ENCODE data around the gene KCNJ10. TPM values are rescaled to one million over a fixed set of nuclear protein-coding genes. Genes with fewer than 3 reads are reported as not detected.

The KCNJ10 gene
- polyA plus RNA-seq, 1 donor (not counting 4 experiments of a cell fraction or from before 2014, with no cell fraction given) = not detected

DNA sequence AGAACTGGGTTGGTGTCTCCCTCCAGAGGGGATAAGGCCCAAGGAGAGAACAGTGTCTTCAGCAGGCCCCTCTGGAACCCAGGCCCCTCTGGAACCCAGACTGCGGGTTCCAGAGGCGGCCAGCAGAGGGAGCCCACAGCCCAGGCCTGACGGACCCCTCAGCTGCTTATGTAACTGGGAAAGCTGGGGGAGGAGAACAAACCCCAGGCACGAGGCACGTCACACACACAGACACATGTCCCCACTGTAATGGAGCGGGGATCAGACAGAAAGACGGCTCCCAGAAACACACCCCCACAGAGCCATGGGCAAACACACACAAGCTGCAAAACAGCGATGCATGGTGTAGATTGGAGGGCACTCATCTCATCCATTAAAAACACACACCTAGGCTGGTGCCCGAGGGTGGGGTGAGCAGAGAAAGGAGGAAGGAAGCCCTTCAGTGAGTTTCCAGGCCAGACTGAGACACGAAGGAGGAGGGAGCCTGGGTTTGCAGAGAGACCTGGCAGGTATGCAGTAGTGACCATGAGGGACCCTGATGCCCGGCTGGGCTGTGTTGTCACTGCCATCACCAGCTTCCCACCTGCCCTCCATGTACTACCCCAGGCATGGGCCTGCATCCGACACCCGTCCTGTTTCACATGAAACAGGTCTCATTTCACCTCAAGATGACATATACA is 31.2 kb upstream of the KCNJ10 start:
- Histone ChIP-seq H3K9me1 (ENCODE audit: control insufficient read depth, extremely low read depth, insufficient read depth, low read length) (no peaks in the 10 kb centered on the region), H3K9me3 (ENCODE audit: control insufficient read depth, low read depth, low read length) (no peaks in the 10 kb centered on the region), H3K4me3 (ENCODE audit: control insufficient read depth in 2 of 3, extremely low read depth in 1 of 3, insufficient read depth in 2 of 3, low read depth in 1 of 3, low read length in 3 of 3) (no peak overlapping the region), H2AFZ (ENCODE audit: control insufficient read depth, low read length) (peak overlapping the region; percentile 89), H3K36me3 (ENCODE audit: control insufficient read depth in 2 of 2, extremely low read depth in 1 of 2, insufficient read depth in 2 of 2, low read length in 2 of 2) (no peaks in the 10 kb centered on the region), H3K27ac (ENCODE audit: control insufficient read depth, insufficient read depth, low read length) (peak overlapping the region; percentile 0), H4K20me1 (ENCODE audit: control insufficient read depth, extremely low read depth, insufficient read depth, low read length) (no peaks in the 10 kb centered on the region), H3K9ac (ENCODE audit: control insufficient read depth, extremely low read depth, insufficient read depth, low read length) (peak overlapping the region; percentile 20), H3K4me1 (ENCODE audit: control insufficient read depth, extremely low read depth, insufficient read depth, low read length) (peaks cover 24% of the 10 kb centered on the region), H3K79me2 (ENCODE audit: control insufficient read depth, insufficient read depth, low read length) (peaks cover 9% of the 10 kb centered on the region), H3K4me2 (ENCODE audit: control insufficient read depth, extremely low read depth, insufficient read depth, low read depth, low read length) (peak overlapping the region; percentile 51), H3K27me3 (ENCODE audit: control insufficient read depth, extremely low read depth, insufficient read depth, low read length) (no peaks in the 10 kb centered on the region)
- peak; percentile 36 for DNase-seq (ENCODE audit: low read depth, low spot score)
- TF ChIP-seq, protein P1, sequence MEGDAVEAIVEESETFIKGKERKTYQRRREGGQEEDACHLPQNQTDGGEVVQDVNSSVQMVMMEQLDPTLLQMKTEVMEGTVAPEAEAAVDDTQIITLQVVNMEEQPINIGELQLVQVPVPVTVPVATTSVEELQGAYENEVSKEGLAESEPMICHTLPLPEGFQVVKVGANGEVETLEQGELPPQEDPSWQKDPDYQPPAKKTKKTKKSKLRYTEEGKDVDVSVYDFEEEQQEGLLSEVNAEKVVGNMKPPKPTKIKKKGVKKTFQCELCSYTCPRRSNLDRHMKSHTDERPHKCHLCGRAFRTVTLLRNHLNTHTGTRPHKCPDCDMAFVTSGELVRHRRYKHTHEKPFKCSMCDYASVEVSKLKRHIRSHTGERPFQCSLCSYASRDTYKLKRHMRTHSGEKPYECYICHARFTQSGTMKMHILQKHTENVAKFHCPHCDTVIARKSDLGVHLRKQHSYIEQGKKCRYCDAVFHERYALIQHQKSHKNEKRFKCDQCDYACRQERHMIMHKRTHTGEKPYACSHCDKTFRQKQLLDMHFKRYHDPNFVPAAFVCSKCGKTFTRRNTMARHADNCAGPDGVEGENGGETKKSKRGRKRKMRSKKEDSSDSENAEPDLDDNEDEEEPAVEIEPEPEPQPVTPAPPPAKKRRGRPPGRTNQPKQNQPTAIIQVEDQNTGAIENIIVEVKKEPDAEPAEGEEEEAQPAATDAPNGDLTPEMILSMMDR (optimal IDR thresholded peaks at IDR 0.05 in 1 of 3, IDR thresholded peaks at IDR 0.05 in 1 of 3, conservative IDR thresholded peaks at IDR 0.05 in 1 of 3; ENCODE audit: extremely low read depth in 1 of 3, insufficient read depth in 2 of 3, low read length in 3 of 3) = peak; percentile 83 to 98 (median 89)
- no peak for TF ChIP-seq EZH2 (IDR thresholded peaks at IDR 0.05; ENCODE audit: low read length)
- FAIRE-seq = peak; percentile 62
- dilution Hi-C loops (cut with MboI; ENCODE audit: extremely low pct_ligation_motif_present, low sequenced_read_pairs) = no loop called here

DNA sequence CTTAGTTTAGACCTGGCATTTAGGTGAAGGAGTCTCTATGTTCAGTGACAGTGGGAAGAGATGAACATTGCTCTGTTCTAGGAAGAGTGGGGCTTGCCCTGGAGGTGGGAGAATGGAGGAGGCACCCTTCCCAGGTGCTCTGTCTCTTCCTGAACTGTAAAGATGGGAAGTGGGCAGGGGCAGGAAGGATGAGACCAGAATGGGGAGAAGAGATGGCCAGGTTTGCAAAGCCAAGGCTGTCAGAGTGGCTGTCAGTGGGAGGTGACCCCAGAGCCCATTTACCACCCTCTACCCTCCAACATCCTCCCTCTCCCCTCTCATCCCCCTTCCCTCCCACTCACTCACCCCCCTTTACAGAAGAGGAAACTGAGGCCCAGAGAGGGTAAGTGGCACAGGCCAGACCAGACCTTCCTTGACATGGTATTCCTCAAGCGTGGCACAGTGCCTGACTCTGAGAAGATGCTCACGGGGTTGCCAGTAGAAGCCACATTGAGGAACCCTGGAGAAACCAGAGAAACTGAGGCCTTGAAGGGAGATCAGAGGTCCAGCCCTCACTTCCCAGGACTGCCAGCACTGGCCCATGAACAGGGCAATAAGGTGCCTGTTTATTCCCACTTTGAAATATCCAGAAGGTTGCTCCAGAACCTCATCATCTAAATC is 29.9 kb upstream of the KCNJ10 start:
- peaks cover 24% of the 10 kb centered on the region for H3K4me1 ChIP-seq (ENCODE audit: control insufficient read depth, extremely low read depth, insufficient read depth, low read length)
- H4K20me1 ChIP-seq (ENCODE audit: control insufficient read depth, extremely low read depth, insufficient read depth, low read length) = no peaks in the 10 kb centered on the region
- H3K9me1 ChIP-seq (ENCODE audit: control insufficient read depth, extremely low read depth, insufficient read depth, low read length) = no peaks in the 10 kb centered on the region
- H3K27me3 ChIP-seq (ENCODE audit: control insufficient read depth, extremely low read depth, insufficient read depth, low read length) = no peaks in the 10 kb centered on the region
- no peak overlapping the region for H3K27ac ChIP-seq (ENCODE audit: control insufficient read depth, insufficient read depth, low read length)
- no peaks in the 10 kb centered on the region for H3K9me3 ChIP-seq (ENCODE audit: control insufficient read depth, low read depth, low read length)
- FAIRE-seq (no peak), DNase-seq (ENCODE audit: low read depth, low spot score) (no peak)
- H3K4me3 ChIP-seq (ENCODE audit: control insufficient read depth in 2 of 3, extremely low read depth in 1 of 3, insufficient read depth in 2 of 3, low read depth in 1 of 3, low read length in 3 of 3) = no peak overlapping the region
- no peak overlapping the region for H3K9ac ChIP-seq (ENCODE audit: control insufficient read depth, extremely low read depth, insufficient read depth, low read length)
- peaks cover 9% of the 10 kb centered on the region for H3K79me2 ChIP-seq (ENCODE audit: control insufficient read depth, insufficient read depth, low read length)
- peaks cover 0 to 2% of the 10 kb centered on the region in 2 experiments for H3K36me3 ChIP-seq (ENCODE audit: control insufficient read depth in 2 of 2, extremely low read depth in 1 of 2, insufficient read depth in 2 of 2, low read length in 2 of 2)
- no peak overlapping the region for H2AFZ ChIP-seq (ENCODE audit: control insufficient read depth, low read length)
- dilution Hi-C loops (cut with MboI; ENCODE audit: extremely low pct_ligation_motif_present, low sequenced_read_pairs) = no loop called here
- H3K4me2 ChIP-seq (ENCODE audit: control insufficient read depth, extremely low read depth, insufficient read depth, low read depth, low read length) = no peak overlapping the region
- TF ChIP-seq, protein P1 (optimal IDR thresholded peaks at IDR 0.05 in 1 of 3, IDR thresholded peaks at IDR 0.05 in 1 of 3, conservative IDR thresholded peaks at IDR 0.05 in 1 of 3; ENCODE audit: extremely low read depth in 1 of 3, insufficient read depth in 2 of 3, low read length in 3 of 3) = no peak
- no peak for TF ChIP-seq EZH2 (IDR thresholded peaks at IDR 0.05; ENCODE audit: low read length)

All from keratinocyte (primary cell).